T follicular helper cell (primary cell): Measurements from ENCODE around the gene RASAL2.
"Not testable (repeated sequence)": the region's sequence is repeated elsewhere in the genome, so short reads cannot be mapped to it uniquely, and the experiment has no call there.

Source experiments
- DNase-seq: peaks from one replicate; pipeline ENCODE4 v3.0.0-alpha.2; 2020; ENCODE audit warnings: low read depth

RASAL2 gene

GRCh38 chr1:178283409-178283808 is 189.5 kb downstream of the RASAL2 start:
- DNase-seq, result no peak

GRCh38 chr1:178284058-178284457 is 190.2 kb downstream of the RASAL2 start:
- no peak for DNase-seq

DNA sequence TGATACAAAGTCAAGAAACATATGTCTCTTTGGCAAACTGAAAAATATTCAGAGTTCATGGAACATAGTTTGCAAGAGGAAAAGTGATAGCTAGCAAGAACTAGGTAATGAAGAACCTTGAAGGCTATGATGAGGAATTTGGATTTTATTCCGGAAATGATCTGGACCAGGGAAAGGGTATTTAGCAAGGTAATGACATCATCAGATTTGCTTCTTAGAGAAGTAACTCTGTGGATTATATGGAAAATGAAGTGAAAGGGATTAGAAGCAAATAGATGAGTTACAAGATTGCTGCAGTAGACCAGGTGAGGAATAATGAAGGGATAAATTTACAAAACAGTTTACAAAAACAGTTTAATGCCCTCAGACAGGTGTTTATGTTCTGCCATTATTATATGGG is 197.3 kb downstream of the RASAL2 start:
- no peak for DNase-seq

GRCh38 chr1:178294654-178295053 is 200.8 kb downstream of the RASAL2 start:
- no peak for DNase-seq

DNA sequence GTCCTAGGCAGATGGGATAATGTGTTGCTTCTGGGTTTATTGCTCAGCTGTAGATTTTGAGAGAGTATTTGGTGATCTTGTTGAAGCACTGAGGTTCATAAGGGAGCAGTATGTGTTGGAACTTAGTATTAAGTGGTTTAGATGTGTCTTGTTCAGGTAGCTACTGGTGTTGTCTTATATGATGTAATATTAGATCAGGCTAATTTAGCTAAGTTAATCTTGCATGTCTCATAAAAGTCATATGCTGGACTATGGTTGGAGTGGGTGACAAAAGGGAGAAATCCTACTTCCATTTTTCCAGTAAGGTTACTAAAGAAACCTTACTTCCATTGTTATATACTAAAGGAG is 206.4 kb downstream of the RASAL2 start:
- no peak for DNase-seq

DNA sequence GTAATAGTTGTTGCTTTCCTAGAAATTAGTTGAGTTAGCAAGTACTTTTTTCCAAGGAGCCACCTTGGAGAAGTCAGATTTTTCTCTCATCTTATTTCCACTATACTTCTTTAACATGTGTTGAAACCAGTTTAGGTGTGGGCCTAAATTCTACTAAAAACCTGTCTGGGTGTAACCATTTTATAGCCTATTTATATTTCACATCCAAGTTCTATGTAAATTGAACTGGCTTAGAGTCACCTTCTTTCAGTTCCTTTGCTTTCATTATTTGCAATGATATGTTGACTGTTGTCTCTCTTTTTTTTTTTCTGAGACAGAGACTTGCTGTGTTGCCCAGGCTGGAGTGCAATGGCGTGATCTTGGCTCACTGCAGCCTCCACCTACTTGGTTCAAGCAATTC is 207.2 kb downstream of the RASAL2 start:
- DNase-seq, result no peak

- DNase-seq, result no peak
Measured at GRCh38 chr1:178307264-178307663, 213.4 kb downstream of the RASAL2 start.

GRCh38 chr1:178308438-178308837 is 214.5 kb downstream of the RASAL2 start:
- no peak for DNase-seq

DNA sequence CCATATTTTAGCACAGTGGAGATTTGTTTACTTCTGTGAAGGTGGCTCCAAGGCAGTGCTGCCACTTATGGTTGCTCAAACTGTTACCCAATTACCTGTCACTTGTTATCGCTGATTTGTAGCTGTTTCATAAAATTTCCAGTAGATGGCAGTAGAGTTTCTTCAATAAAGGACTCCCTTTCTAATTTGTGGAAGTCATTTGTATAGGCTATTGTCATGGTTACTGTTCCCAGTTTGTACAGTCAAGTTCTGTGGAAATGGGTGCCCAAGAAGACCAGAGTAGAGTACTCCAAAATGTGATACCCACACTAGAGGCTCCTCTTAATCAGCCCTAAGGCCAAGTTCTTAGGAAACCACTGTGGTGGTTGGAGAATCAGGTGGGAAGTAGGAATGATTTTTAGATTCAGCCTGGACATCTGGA is 216.8 kb downstream of the RASAL2 start:
- no peak for DNase-seq

DNA sequence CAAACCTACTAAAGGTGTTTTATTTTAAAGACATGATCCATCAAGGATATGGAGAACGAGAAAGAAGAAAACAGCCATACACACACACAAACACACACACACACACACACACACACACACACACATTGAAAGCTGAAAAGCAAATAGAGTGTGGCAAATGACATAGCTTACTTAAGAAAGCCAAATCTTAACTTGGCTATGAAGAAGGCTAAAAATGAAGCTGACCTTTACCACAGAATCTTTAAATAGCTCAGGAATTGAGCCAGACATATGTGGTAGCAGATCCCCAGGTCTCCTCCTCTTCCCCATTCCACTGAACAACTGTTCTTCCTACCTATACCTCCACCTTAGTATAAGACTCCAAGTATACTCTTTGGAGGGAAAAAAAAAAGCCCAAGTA is 217.3 kb downstream of the RASAL2 start:
- DNase-seq, result no peak

DNA sequence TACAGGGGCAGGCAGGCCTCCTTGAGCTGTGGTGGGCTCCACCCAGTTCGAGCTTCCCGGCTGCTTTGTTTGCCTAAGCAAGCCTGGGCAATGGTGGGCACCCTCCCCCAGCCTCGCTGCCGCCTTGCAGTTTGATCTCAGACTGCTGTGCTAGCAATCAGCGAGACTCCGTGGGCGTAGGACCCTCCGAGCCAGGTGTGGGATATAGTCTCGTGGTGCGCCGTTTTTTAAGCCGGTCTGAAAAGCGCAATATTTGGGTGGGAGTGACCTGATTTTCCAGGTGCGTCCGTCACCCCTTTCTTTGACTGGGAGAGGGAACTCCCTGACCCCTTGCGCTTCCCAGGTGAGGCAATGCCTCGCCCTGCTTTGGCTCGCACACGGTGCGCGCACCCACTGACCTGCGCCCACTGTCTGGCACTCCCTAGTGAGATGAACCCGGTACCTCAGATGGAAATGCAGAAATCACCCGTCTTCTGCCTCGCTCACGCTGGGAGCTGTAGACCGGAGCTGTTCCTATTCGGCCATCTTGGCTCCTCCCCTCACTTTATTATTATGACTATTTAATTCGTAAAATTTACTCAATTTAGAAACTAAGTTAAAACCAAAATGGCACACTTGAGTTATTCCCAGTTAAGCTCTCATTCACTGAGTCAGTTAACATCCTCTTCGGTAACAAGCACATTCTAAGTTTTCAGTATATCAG is 226.5 kb downstream of the RASAL2 start:
- DNase-seq, result not testable (repeated sequence)

DNA sequence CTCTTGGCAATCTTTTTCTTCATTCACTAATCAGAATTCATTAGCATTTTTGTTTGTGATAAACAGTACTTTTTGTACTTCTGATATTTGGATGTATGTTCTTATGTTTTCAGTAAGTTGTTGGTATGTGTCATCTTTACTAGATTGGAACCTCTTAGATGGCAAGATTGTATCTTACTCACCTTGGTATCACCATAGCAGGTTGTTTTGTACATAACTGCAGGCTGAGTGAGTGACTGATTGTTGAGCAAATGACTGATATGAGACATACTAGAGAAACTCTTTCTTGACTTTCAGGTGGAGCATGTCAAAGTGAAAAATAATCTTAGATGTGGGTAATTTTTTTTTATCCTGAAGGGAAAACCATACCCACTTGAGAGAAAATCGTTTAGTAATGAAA is 229.2 kb downstream of the RASAL2 start:
- DNase-seq, result no peak

GRCh38 chr1:178324003-178324402 is 230.1 kb downstream of the RASAL2 start:
- no peak for DNase-seq

- no peak for DNase-seq
Measured at GRCh38 chr1:178328728-178329127, 234.8 kb downstream of the RASAL2 start.

DNA sequence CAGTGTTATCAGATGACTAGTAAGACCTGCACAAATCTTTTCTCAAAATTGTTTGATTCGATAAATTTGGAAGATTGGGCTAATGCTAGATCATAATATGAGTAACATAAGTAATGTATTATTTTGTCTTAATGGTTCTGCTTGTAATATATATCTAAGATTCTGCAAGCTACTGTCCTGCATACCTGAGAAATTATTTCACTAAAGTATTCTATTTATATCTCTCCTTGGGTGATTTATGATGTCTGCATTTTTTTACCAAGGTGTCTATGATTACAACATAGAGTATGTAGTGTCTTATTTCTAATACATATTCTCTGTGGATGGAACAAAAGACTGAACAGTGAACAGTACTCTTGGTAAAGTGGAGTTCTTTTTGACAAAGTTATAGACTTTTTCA is 236.2 kb downstream of the RASAL2 start:
- DNase-seq, result no peak

DNA sequence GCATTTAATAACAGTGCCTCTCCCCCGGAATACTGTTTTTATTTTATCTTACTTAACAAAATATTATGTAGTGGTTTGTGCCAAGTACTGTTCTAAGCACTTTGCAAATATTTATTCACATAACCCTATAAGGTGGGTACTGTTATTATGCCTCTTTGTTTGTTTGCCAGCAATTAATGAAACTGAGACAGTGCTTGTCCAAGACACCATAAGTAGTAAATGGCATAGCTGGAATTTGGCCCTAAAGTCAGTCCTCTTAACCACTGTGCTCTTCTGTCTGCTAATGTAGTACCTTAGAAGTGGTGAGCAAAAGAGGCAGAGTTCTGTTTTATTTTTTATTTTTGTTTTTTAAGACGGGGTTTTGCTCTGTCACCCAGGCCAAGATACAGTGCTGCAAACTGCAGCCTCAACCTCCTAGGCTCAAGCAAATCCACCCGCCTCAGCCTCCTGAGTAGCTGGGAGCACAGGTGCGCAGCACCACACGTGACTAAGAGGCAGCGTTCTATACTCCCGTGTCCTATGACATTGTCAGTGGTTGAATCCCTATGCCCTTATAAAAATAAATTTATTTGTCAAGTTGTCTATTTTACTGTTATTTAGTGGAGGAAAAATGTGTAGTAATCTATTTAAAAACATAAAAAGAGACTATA is 237.1 kb downstream of the RASAL2 start:
- DNase-seq, result no peak

DNA sequence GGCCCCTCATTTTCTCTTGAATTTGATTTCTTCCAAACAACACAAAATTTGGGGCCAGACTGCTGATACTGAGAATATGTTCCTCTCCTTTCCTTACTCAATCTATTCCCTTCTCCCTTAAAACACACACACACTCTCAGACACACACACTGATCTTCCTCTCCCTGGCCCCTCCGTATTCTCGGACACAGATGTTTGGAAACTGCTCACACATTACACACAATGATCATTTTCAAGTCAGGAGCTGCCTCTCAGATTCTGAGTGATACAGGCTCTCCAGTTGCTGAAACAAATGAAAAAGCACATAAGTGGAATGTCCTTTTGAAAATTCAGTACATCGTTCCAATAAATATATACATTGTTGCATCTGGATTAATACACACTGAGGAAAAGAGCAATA is 241.5 kb downstream of the RASAL2 start:
- no peak for DNase-seq

DNA sequence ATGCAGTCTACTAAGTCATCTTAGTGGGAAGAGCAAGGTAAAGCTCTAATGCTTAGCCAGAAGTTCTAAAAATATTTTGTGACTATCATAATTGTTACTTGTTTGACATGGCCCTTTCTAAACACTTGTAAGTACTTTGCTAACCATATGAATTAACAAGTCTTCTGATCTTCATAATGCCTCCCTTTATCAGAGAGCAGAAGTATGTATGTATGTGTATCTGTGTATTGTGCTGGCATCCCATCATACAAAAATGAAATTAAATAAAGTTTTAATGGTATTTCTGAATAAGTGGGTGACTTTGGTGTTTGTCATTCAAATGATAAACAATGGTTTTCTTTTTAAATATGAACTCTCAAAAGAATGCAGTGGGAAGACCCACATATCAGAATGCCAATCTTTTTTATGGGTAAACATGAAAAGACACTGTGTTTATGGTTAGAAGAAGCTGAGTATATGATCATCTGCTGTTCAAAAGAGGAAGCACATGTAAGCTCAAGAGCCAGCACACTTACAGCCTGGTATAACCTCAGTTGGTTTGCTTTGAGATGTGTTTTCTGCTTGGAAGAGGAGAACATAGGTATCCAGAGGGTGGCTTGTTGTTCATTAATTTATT is 243.3 kb downstream of the RASAL2 start:
- no peak for DNase-seq

DNA sequence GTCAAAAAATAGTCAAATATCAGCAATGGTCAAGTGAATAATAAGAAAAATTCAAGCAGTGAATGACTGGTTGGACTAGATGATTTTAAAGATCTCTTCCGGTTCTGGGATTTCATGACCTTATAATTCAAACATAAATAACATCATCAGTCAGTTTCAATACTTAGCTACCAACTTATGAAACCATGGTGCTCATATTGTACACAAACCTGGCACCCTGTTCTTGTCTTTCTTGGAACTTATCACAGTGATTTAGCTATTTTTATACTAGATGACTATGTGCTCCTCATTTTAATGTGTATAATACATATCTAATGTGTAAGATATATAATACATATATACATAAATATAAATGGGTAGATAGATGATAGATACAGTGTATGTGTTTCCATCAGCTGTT is 245.9 kb downstream of the RASAL2 start:
- DNase-seq, result no peak

DNA sequence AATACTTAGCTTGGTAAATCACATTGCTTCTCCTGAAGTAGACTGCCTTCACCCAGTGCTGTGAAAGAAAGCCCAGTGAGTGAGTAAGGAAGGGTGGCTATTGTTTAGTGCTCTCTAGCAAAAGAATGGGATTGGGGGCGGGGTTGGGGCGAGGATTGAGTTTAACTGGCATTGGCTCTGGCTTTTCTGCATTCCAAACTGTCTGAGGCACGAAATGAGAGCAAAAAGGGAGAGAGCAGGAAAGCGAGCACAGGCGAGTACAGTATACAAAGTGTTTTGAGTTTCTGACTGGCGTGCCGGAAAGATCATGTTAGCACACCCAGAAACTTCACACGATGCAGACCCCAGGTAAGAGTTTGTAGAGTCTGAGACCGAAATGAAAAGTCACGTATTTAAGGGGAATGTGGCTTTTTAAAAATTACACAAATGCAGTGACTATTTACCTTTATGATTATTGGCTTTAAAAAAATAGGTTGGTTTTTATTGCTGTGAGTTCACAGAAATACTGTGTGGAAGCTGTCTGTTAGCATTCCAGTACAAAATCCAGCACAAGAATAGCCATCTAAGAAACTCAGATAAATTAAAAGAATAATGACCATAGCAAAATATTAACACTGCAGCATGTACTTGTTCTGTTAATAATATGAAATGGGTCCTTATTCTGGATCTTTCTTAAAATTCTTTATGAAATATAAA is 247.5 kb downstream of the RASAL2 start:
- no peak for DNase-seq

DNA sequence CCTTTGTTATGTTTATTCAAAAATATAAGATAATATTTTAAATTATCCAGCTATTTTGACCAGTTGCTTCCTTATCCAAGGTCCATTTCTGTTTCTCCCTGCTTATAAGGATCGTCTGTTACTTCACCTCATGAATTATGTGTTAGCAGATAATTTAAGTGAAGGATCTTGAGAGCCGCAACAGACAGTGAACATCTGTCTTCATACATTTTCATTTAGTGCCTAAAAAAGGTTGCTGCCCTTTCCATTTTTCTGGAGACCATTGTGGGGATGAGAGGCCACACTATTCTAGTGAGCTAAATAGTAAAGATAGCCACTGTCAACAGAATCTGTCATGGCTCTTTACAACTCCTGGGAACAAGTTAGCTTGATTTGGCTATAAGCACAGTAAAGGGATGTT is 248.8 kb downstream of the RASAL2 start:
- DNase-seq, result no peak

GRCh38 chr1:178344513-178345091 is 250.7 kb downstream of the RASAL2 start:
- no peak for DNase-seq

- no peak for DNase-seq
Measured at GRCh38 chr1:178345238-178345637, 251.3 kb downstream of the RASAL2 start.
